Measurements from ENCODE around the gene PRR33. TPM values are rescaled to one million over a fixed set of nuclear protein-coding genes. Genes with fewer than 3 reads are reported as not detected.

Gene PRR33
- total and polyA plus RNA-seq, 4 donors = 0.08 to 0.13 TPM; not detected in 2

- H3K27me3 ChIP-seq (ENCODE audit: control insufficient read depth in 3 of 3, insufficient read depth in 3 of 3, low read length in 2 of 3) = peaks cover 0 to 16% (median 3%) of the 10 kb centered on the region in 3 donors
- no peak for ATAC-seq (ENCODE audit: insufficient read depth, low FRiP score)
- no peak for TF ChIP-seq CTCF (IDR thresholded peaks at IDR 0.05; ENCODE audit: control extremely low read depth, extremely low read depth)
- no peak overlapping the region for H3K27ac ChIP-seq (ENCODE audit: low read depth in 1 of 2, low read length in 1 of 2)
- H3K4me1 ChIP-seq (ENCODE audit: control insufficient read depth in 5 of 5, insufficient read depth in 5 of 5, low read length in 5 of 5) = peaks cover 0 to 3% (median 0%) of the 10 kb centered on the region in 5 donors
- 81 to 88% methylated on average over 11 to 12 of the region's 12 CpGs for WGBS, 2 donors
- DNase-seq = no peak
- no peak overlapping the region for H3K9ac ChIP-seq (ENCODE audit: insufficient read depth in 1 of 2, low read length in 2 of 2)
- no peak overlapping the region for H3K4me3 ChIP-seq
- no peaks in the 10 kb centered on the region for H3K36me3 ChIP-seq (ENCODE audit: control insufficient read depth in 4 of 4, insufficient read depth in 4 of 4, low read length in 4 of 4)
- no peaks in the 10 kb centered on the region for H3K9me3 ChIP-seq (ENCODE audit: control insufficient read depth in 4 of 4, insufficient read depth in 3 of 4, low read length in 3 of 4)
These were observed 21.4 kb downstream of the PRR33 start for GRCh38 chr11:1870326-1870696.

- H3K9ac ChIP-seq (ENCODE audit: insufficient read depth in 1 of 2, low read length in 2 of 2) = no peak overlapping the region
- no peak for ATAC-seq (ENCODE audit: insufficient read depth, low FRiP score)
- no peak for DNase-seq
- peaks cover 0 to 9% (median 0%) of the 10 kb centered on the region in 5 donors for H3K4me1 ChIP-seq (ENCODE audit: control insufficient read depth in 5 of 5, insufficient read depth in 5 of 5, low read length in 5 of 5)
- peaks cover 0 to 16% (median 3%) of the 10 kb centered on the region in 3 donors for H3K27me3 ChIP-seq (ENCODE audit: control insufficient read depth in 3 of 3, insufficient read depth in 3 of 3, low read length in 2 of 3)
- 68 to 78% methylated on average over 33 to 34 of the region's 34 CpGs for WGBS, 2 donors
- H3K36me3 ChIP-seq (ENCODE audit: control insufficient read depth in 4 of 4, insufficient read depth in 4 of 4, low read length in 4 of 4) = no peaks in the 10 kb centered on the region
- TF ChIP-seq CTCF (IDR thresholded peaks at IDR 0.05; ENCODE audit: control extremely low read depth, extremely low read depth) = no peak
- H3K4me3 ChIP-seq = no peak overlapping the region
- H3K9me3 ChIP-seq (ENCODE audit: control insufficient read depth in 4 of 4, insufficient read depth in 3 of 4, low read length in 3 of 4) = no peaks in the 10 kb centered on the region
- no peak overlapping the region for H3K27ac ChIP-seq (ENCODE audit: low read depth in 1 of 2, low read length in 1 of 2)
These were observed 22.0 kb downstream of the PRR33 start for GRCh38 chr11:1869427-1870325.

GRCh38 chr11:1868636-1869291 is 22.9 kb downstream of the PRR33 start:
- no peak for TF ChIP-seq CTCF (IDR thresholded peaks at IDR 0.05; ENCODE audit: control extremely low read depth, extremely low read depth)
- Histone ChIP-seq H3K27me3 (ENCODE audit: control insufficient read depth in 3 of 3, insufficient read depth in 3 of 3, low read length in 2 of 3) (peaks cover 0 to 16% (median 3%) of the 10 kb centered on the region in 3 donors), H3K9ac (ENCODE audit: insufficient read depth in 1 of 2, low read length in 2 of 2) (no peak overlapping the region), H3K9me3 (ENCODE audit: control insufficient read depth in 4 of 4, insufficient read depth in 3 of 4, low read length in 3 of 4) (no peaks in the 10 kb centered on the region), H3K4me3 (no peak overlapping the region), H3K27ac (ENCODE audit: low read depth in 1 of 2, low read length in 1 of 2) (no peak overlapping the region), H3K36me3 (ENCODE audit: control insufficient read depth in 4 of 4, insufficient read depth in 4 of 4, low read length in 4 of 4) (no peaks in the 10 kb centered on the region), H3K4me1 (ENCODE audit: control insufficient read depth in 5 of 5, insufficient read depth in 5 of 5, low read length in 5 of 5) (peaks cover 0 to 17% (median 6%) of the 10 kb centered on the region in 5 donors)
- WGBS, 2 donors = 80 to 84% methylated on average over 24 to 25 of the region's 25 CpGs
- DNase-seq (no peak), ATAC-seq (ENCODE audit: insufficient read depth, low FRiP score) (no peak)
